K562 (cell line): Measurements from ENCODE around the gene ST3GAL3. TPM values are rescaled to one million over a fixed set of nuclear protein-coding genes. Genes with fewer than 3 reads are reported as not detected.

Experiments
- ATAC-seq: fragments of 200-7000 bp; cut with Tn5 transposase; 3 replicates; pipeline ENCODE4 v1.9.1; 2020; ENCODE audit warnings: moderate library complexity
- BruUV-seq: library from RNA; stranded (reverse); fragments of 400-500 nt; replicated peaks from 2 replicates; lab custom pipeline; 2021; lab: Mats Ljungman, UMichigan
- CTCF ChIA-PET: fragments of 300-600 bp; formaldehyde crosslinking; extraction: SDS; loops from one replicate; lab custom pipeline; 2021; ENCODE audit warnings: low intra/inter-chr PET ratio; lab: Yijun Ruan, JAX
- POLR2A ChIA-PET: fragments of 300-600, 350-650 bp; sonication (Branson Sonifier 250); formaldehyde crosslinking; extraction: SDS; loops from one replicate; lab custom pipeline; 2021; ENCODE audit warnings: antibody characterized with exemption, inconsistent platforms; lab: Yijun Ruan, JAX
- DNase-seq, 4 experiments: peaks; one replicate each; pipeline versions ENCODE4 v3.0.0 to v3.0.0-alpha.2; 2011 to 2018; ENCODE audit warnings: low spot score in 3 of 4, mixed read lengths in 3 of 4; ENCODE audit errors: extremely low read depth in 1 of 4
- FAIRE-seq: peaks from 2 replicates; lab custom pipeline; 2011; peaks lifted over from hg19 to GRCh38; lab: Jason Lieb, UNC
- H2AFZ ChIP-seq: 2 replicates; pipeline ENCODE4 v1.6.0; 2011; ENCODE audit warnings: low read depth, low read length, control low read depth, inconsistent platforms
- H3K27ac ChIP-seq: fragments of 200-600 bp; 3 replicates; pipeline ENCODE4 v1.8.0; 2011; ENCODE audit warnings: low read depth, mild to moderate bottlenecking, control low read depth, inconsistent platforms, low read length, moderate library complexity, mixed read lengths; ENCODE audit errors: extremely low read depth
- H3K27me3 ChIP-seq, 2 experiments: fragments of 300-600 bp in 1 of 2; 2 replicates in 1 of 2; 3 replicates in 1 of 2; pipeline versions ENCODE4 v1.6.0 to v1.8.0; 2011; ENCODE audit warnings: inconsistent platforms in 2 of 2, low read length in 2 of 2, mild to moderate bottlenecking in 1 of 2, mixed read lengths in 1 of 2, moderate library complexity in 1 of 2; ENCODE audit not compliant: control insufficient read depth in 2 of 2, insufficient read depth in 2 of 2
- H3K36me3 ChIP-seq: fragments of 300-600 bp; 3 replicates; pipeline ENCODE4 v1.8.0; 2011; ENCODE audit warnings: mild to moderate bottlenecking, low read length, inconsistent platforms; ENCODE audit not compliant: control insufficient read depth, insufficient read depth
- H3K4me1 ChIP-seq, 2 experiments: fragments of 200-600 bp in 1 of 2; replicated peaks in 1 of 2; 2 replicates in 1 of 2; 3 replicates in 1 of 2; pipeline versions ENCODE4 v1.5.1 to v1.8.0; 2011; ENCODE audit warnings: inconsistent platforms in 2 of 2, low read length in 2 of 2, mild to moderate bottlenecking in 1 of 2, mixed read lengths in 1 of 2, moderate library complexity in 1 of 2; ENCODE audit not compliant: control insufficient read depth in 2 of 2, insufficient read depth in 2 of 2
- H3K4me2 ChIP-seq: 2 replicates; pipeline ENCODE4 v1.6.1; 2011; ENCODE audit warnings: low read length, control low read depth, inconsistent platforms, mixed read lengths; ENCODE audit not compliant: insufficient read depth
- H3K4me3 ChIP-seq: fragments of 200-600 bp; sonication (generic), shearing (Covaris generic); 2 replicates; pipeline ENCODE4 v1.5.1; 2016; ENCODE audit warnings: control low read depth, inconsistent platforms
- H3K79me2 ChIP-seq: fragments of 200-600 bp; 3 replicates; pipeline ENCODE4 v1.8.0; 2011; ENCODE audit warnings: low read length, inconsistent platforms; ENCODE audit not compliant: control insufficient read depth, insufficient read depth
- H3K9ac ChIP-seq, 2 experiments: 2 replicates each; pipeline versions ENCODE4 v1.6.0 to v1.6.1; 2011; ENCODE audit warnings: low read depth in 2 of 2, low read length in 2 of 2, control low read depth in 1 of 2, inconsistent platforms in 1 of 2, mild to moderate bottlenecking in 1 of 2, mixed read lengths in 1 of 2; ENCODE audit not compliant: insufficient read depth in 1 of 2
- H3K9me1 ChIP-seq: one replicate; pipeline ENCODE4 v1.6.0; 2011; ENCODE audit warnings: inconsistent platforms, mild to moderate bottlenecking, low read length, moderate library complexity; ENCODE audit not compliant: control insufficient read depth, insufficient read depth
- H3K9me3 ChIP-seq: replicated peaks from 2 replicates; pipeline ENCODE4 v1.5.1; 2011; ENCODE audit warnings: low read depth, low read length, inconsistent platforms; ENCODE audit not compliant: control insufficient read depth, insufficient read depth
- H4K20me1 ChIP-seq: replicated peaks from 2 replicates; pipeline ENCODE4 v1.6.1; 2011; ENCODE audit warnings: low read length, inconsistent platforms, mixed read lengths; ENCODE audit not compliant: control insufficient read depth, insufficient read depth
- BRF1 ChIP-seq: IDR thresholded peaks from 3 replicates; pipeline ENCODE4 v1.6.1; 2011; ENCODE audit warnings: borderline replicate concordance, mild to moderate bottlenecking; ENCODE audit not compliant: insufficient read length; ENCODE audit errors: extremely low read depth
- GTF2B ChIP-seq: IDR thresholded peaks from 2 replicates; pipeline ENCODE4 v1.6.1; 2011; ENCODE audit not compliant: insufficient read length; ENCODE audit errors: extremely low read depth
- GTF2E2 ChIP-seq: fragments of 200-800 bp; sonication (Bioruptor generic); IDR thresholded peaks from 2 replicates; pipeline ENCODE4 v1.6.1; 2016; ENCODE audit warnings: missing genetic modification characterization, missing compliant biosample characterization
- HNRNPH1 ChIP-seq: fragments of 200-400 bp; formaldehyde crosslinking; optimal IDR thresholded peaks from 2 replicates; pipeline ENCODE3; 2017; ENCODE audit warnings: low read depth, mild to moderate bottlenecking, low read length, moderate library complexity
- MAFK ChIP-seq: IDR thresholded peaks from 2 replicates; pipeline ENCODE4 v1.6.1; 2011; ENCODE audit warnings: low read length, improper control_type of control experiment
- MCM3 ChIP-seq: fragments of 450-650 bp; IDR thresholded peaks from 2 replicates; pipeline ENCODE4 v1.6.1; 2016
- NFIC ChIP-seq: fragments of 450-650 bp; IDR thresholded peaks from 2 replicates; pipeline ENCODE4 v1.6.1; 2017; ENCODE audit warnings: mild to moderate bottlenecking, inconsistent platforms
- SAP30 ChIP-seq: fragments of 200-600 bp; sonication (generic); IDR thresholded peaks from 2 replicates; pipeline ENCODE4 v1.6.1; 2012; ENCODE audit warnings: borderline replicate concordance, low read depth, mild to moderate bottlenecking, moderate library complexity, low read length, control low read depth, inconsistent platforms; ENCODE audit not compliant: insufficient read depth, poor library complexity, severe bottlenecking
- USF1 ChIP-seq: sonication (generic); formaldehyde crosslinking; IDR thresholded peaks from 2 replicates; pipeline ENCODE4 v1.9.0; 2022; ENCODE audit warnings: mild to moderate bottlenecking, missing genetic modification reagents
- WHSC1 ChIP-seq: IDR thresholded peaks from one replicate; pipeline ENCODE4 v1.6.1; 2012; ENCODE audit warnings: low read length, control low read depth, inconsistent platforms
- ZBTB17 ChIP-seq: fragments of 450-650 bp; formaldehyde crosslinking; IDR thresholded peaks from 2 replicates; pipeline ENCODE4 v1.4.0; 2020; ENCODE audit warnings: mild to moderate bottlenecking
- ZKSCAN3 ChIP-seq: fragments of 250-450 bp; sonication (Bioruptor Pico); IDR thresholded peaks from 2 replicates; pipeline ENCODE4 v1.4.0; 2020
- ZNF121 ChIP-seq: sonication (generic); formaldehyde crosslinking; conservative IDR thresholded peaks from 2 replicates; pipeline ENCODE4 v1.8.0; 2022; ENCODE audit warnings: missing genetic modification reagents
- ZNF232 ChIP-seq: sonication (generic); formaldehyde crosslinking; IDR thresholded peaks from 2 replicates; pipeline ENCODE4 v1.8.0; 2022; ENCODE audit warnings: mild to moderate bottlenecking, missing genetic modification reagents
- ZNF3 ChIP-seq: fragments of 250-450 bp; sonication (Bioruptor Pico); IDR thresholded peaks from 2 replicates; pipeline ENCODE4 v1.5.0; 2021; ENCODE audit warnings: mild to moderate bottlenecking, moderate library complexity
- WGBS: fragments of 100-300 bp; shearing (Covaris generic); methylation state at CpG from one replicate; pipeline ENCODE4 v1.1.6; 2016; ENCODE audit warnings: low coverage, mixed read lengths; ENCODE audit not compliant: insufficient coverage; ENCODE audit errors: missing lambda C conversion rate; 5-methylcytosine and 5-hydroxymethylcytosine counted together
- in situ Hi-C: fragments of 300-500 bp; cut with MboI; formaldehyde crosslinking; loops from 4 replicates; pipeline ENCODE4 v1.15.0; 2018; ENCODE audit warnings: inconsistent platforms, mixed read lengths
- intact Hi-C: fragments of 100-400 bp; cut with micrococcal nuclease; formaldehyde crosslinking; loops from 2 replicates; pipeline ENCODE4 v1.14.2; 2022
- polyA plus RNA-seq, 8 experiments: library from polyadenylated mRNA; depleted of rRNA in 4 of 8; stranded (reverse) in 5 of 8; unstranded in 3 of 8; fragments of >200 nt; fragmentation: Nextera tagmentation in 2 of 8; fragmentation: Illumina TruSeq in 1 of 8; extraction: Ambion mirVana in 2 of 8; extraction: Trizol in 1 of 8; gene quantifications; 2 replicates each; pipeline versions ENCODE4 v1.2.1 to v1.2.3, GENCODE V29; 2011 to 2014; ENCODE audit warnings: inconsistent platforms in 1 of 8, missing spikeins in 1 of 8
- total RNA-seq, 7 experiments: library from RNA; depleted of rRNA in 6 of 7; stranded (reverse); fragments of >200 nt in 6 of 7; fragmentation: Illumina TruSeq in 2 of 7; extraction: Trizol in 2 of 7; gene quantifications; 2 replicates each; pipeline versions ENCODE4 v1.2.1 to v1.2.3, GENCODE V29; 2011 to 2021; ENCODE audit warnings: low replicate concordance in 1 of 7

Gene ST3GAL3
- total and polyA plus RNA-seq, 9 of the 15 experiments (the other 6 are each of a cell fraction or from before 2014, with no cell fraction given), result 1.2 to 18.9 (median 11.0) TPM

DNA sequence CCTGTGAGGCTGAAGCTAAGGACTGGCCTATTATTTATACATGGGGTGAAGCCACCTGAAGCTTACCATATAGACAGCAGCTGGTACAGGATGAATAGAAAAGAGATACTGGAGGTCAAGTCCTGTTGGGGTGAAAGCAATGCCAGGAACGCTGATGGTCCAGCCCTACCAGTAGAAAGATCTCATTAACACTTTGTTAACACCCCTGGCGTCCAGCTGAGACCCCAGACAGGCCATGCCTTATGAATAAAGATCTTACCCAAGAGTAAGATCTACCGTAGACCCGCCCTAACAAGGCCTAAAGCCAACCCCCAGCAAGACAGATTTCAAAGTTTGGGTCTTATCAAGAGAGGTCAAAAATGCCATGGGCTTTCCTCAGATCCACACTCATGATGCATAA is 34.7 kb downstream of the ST3GAL3 start:
- Histone ChIP-seq H3K9me3 (no peaks in the 10 kb centered on the region), H3K27ac (no peak overlapping the region), H3K4me2 (no peak overlapping the region), H3K9me1 (no peaks in the 10 kb centered on the region), H2AFZ (no peak overlapping the region), H3K79me2 (no peaks in the 10 kb centered on the region), H3K36me3 (peaks cover 31% of the 10 kb centered on the region), H3K9ac (no peak overlapping the region), H3K4me3 (no peak overlapping the region), H3K4me1 (no peaks in the 10 kb centered on the region)
- no peak for FAIRE-seq
- ChIA-PET CTCF (no interaction called here), POLR2A (interaction anchor here (0.5 to 1.0 kb wide), 3 partner anchors 18 to 264 kb away, joined by 3 to 4 read pairs (median 3); no protein-coding TSS in a partner anchor)
- BruUV-seq, result no TSS peak
- ATAC-seq, result no peak
- 76% methylated on average over 4 of the region's 4 CpGs for WGBS
- no peak for DNase-seq
- TF ChIP-seq ZBTB17 (CRISPR knock-in tag) (no peak), GTF2B (no peak), ZKSCAN3 (no peak), SAP30 (no peak), HNRNPH1 (no peak), ZNF232 (CRISPR knock-in tag) (no peak), USF1 (no peak), WHSC1 (no peak), MAFK (no peak), BRF1 (no peak), MCM3 (no peak), GTF2E2 (tag) (no peak), ZNF3 (CRISPR knock-in tag) (no peak), ZNF121 (CRISPR knock-in tag) (no peak), NFIC (no peak)
- TF ChIP-seq, all 486 proteins: peak for 0
- Histone ChIP-seq H4K20me1 (no peaks in the 10 kb centered on the region), H3K27me3 (no peaks in the 10 kb centered on the region)
- intact Hi-C loops (no loop called here), in situ Hi-C loops (no loop called here)
